NCI-H226 (cell line): ENCODE measurements around the gene TBCB.
"Not testable (repeated sequence)": the region's sequence is repeated elsewhere in the genome, so short reads cannot be mapped to it uniquely, and the experiment has no call there.

ENCODE experiments used
- DNase-seq: peaks from one replicate; pipeline ENCODE4 v3.0.0-alpha.2; 2015

TBCB gene

DNA sequence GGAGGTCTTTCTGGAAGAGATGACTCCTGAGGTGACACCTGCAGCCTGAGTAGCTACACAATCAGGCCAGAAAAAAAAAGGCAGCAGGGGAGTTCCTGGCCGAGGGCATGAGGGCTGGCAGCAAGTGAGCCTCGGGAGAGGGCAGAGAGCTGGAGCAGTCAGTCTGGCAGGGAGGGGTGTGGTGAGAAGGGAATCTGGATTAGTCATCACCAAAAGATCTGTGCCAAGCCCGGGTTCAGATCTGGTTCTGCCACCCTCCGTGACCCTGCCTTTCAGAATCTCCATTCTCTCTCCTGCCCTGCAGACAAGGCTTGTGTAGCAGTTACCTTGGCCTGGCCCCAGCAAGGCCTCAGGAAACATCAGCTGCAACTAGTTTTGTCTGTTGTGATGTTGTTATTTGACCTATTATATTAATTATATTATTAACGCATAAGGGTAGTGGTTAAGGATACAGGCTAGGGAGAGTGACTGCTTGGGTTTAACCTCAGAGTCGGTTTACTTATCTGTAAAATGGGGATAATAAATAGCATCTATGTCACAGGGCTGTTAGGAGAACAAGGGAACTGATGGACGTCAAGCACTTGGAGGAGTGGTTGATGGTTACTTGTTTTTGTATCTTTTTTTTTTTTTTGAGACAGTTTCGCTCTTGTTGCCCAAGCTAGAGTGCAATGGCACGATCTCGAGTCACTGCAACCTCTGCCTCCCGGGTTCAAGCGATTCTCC, 21.9 kb downstream of the TBCB start:
- peak; percentile 95 for DNase-seq

DNA sequence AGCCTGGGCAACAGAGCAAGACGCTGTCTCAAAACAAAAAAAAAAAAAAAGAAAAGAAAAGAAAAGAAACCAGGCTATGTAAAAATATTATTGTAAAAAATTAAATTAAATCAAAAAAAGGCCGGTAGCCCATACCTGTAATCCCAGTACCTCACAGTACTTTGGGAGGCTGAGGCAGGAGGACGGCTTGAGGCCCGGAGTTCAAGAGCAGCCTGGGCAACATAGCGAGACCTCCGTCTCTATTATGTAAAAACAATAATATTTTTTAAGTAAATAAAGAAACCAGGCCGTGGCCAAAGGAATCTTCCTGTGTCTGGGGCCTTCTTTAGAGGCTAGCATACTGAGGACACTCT, 23.8 kb downstream of the TBCB start:
- DNase-seq: no peak

DNA sequence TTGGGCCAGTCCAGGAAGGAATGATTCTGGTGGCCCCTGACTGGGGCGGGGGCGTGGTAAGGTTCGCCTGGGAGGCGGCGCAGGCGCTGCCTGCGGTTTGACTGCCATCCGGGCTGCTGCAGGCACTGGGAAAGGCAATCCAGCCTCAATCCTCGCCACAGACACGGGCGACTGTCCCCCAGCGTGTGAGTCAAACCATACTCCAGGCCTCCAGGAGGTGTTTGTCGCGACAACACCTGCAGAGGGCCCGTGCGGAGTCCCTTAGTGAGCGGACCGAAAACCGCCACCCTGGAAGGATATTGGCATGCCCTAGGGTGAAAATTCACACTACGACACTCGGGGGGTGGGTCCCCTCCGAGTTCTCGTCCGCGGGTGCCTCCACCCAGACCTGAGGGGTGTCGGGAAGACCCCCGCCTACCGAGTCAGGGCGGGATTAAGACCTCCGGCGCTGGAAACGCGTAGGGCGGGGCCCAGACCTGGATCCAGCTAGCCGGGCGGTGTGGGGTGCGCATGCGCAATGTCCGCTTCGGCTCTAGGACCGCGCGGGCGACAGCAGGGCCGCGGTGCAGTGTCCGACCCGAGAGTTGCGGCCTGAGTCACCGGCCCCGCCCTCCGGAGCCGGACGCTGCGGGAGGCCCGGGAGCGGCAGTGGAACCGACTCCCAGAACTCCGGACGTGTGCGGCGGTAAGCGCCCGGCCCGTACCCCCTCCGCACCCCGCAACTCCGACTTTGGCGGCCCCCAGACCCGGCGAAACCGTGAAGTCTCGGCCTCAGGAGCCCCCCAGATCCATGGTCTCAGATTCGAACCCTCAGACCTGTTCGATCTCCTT, 24.4 kb downstream of the TBCB start, which contains the start of gene CAPNS1:
Gene CAPNS1 (plus strand): TSS at position 594 of the 831 bp plus-strand sequence. CDS start 946 bp downstream, outside the sequence.
- DNase-seq: peak; percentile 94

DNA sequence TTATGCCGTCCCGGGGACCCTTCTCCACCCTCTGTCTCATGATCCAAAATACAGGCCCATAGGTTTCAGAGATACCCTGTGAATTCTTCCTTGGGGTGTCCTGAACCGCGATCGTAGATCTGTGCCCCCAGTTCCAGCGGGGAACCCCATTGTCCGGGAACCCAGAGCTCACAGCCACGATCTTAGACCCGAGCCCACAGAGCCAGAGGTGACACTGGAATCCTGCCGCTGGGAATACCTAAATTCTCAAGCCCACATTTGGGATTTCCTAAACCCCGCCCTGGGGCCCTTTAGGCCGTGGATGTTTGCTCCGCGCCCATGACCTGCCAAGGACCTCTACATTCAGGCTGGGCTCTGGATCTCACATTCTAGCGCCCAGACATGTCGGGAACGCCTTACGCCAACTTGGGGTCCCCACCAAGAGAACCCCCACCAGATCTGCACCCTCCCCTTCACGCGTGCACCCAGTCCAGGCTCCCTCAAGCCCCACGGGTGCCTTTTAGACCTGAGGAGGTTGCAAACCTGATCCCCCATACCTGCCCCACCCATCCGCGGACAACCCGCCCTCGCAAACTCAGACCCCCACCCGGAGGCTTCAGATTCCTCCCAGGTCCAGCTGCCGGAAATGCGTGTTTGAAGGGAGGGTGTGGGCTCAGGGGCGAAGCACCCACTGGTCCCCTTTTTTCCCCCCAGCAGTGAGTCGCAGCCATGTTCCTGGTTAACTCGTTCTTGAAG, 25.2 kb downstream of the TBCB start:
- DNase-seq: peak; percentile 80

DNA sequence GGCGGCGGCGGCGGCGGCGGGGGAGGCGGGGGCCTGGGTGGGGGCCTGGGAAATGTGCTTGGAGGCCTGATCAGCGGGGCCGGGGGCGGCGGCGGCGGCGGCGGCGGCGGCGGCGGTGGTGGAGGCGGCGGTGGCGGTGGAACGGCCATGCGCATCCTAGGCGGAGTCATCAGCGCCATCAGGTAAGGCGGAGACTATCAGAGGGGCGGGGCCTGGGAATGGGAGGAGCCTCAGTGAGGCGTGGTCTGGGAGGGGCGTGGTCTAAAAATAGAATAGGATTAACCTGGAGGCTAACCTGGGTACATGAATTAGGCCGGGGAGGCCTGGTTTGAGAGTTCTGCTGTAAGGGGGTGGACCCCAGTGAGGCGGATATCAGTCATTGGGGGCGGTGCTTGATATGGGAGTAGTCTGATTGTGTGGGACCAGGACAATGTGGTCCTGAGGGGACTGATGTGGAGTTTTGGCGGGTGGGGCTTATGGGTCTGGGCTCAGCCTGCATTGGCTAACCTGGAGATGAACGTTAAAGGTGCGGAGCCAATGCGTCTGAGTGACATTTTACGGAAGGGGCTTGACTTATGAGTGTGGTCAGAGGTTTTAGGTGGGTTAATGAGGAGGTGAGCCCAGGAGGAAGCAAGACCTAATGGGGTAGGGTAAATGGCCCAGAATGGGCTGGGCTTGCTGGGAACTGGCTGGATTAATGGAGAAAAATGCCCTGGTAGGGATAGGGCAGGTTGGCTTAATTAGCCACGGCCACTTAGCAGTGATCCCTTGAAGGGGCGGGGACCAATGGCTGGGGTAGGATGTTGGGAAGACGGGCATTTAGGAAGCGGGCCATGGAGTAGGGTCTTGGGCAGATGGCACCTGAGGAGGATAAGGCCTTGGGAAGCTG, 26.0 kb downstream of the TBCB start:
- peak; percentile 76 for DNase-seq

DNA sequence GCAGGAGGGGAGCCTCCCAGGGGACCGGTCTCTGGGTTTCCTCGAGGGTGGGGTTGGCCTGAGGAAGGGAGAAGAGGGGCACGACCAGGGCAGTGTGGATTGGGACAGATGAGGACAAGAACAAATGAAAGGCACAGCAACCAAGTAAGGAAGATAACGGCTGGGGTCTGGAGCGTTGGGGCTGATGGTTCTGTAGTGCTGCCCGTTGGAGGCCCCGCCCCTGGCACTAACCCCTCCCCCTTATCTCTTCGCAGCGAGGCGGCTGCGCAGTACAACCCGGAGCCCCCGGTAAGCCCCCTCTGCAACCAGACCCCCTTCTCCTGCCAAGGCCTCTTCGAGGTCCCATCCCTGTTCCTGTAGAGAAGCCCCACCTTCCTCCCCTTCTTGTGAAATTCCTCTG, 26.8 kb downstream of the TBCB start:
- no peak for DNase-seq

DNA sequence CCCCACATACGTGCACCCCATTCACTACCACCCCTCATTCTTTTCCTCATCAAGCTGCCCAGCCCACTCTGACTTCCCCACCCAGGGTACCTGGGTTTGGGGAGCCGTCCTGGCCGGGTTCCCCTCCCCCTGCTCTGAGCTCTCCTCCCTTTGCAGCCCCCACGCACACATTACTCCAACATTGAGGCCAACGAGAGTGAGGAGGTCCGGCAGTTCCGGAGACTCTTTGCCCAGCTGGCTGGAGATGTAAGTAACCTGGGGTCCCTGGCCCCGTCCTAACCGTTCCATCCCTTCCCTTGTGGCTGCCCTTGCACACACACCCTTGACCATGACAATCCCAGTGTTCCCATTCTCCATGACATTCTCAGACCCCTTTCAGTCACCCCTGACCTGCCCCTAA, 27.2 kb downstream of the TBCB start:
- DNase-seq: no peak

DNA sequence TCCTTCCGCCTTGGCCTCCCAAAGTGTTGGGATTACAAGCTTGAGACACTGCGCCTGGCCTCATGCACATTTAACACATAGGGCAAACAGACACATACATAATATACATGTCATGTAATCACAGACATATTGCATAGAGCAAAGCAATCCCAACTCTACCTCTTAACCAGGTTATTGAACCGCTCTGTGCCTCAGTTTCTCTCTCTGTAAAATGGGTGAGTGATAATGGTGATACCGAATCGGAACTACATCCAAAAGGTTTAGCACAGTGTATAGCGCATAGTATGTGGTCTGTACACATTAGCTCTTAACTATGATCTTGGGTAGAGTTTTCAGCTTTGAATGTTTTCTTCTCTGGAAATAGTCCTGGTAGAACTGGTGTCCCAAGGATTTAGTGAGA, 29.4 kb downstream of the TBCB start:
- no peak for DNase-seq

DNA sequence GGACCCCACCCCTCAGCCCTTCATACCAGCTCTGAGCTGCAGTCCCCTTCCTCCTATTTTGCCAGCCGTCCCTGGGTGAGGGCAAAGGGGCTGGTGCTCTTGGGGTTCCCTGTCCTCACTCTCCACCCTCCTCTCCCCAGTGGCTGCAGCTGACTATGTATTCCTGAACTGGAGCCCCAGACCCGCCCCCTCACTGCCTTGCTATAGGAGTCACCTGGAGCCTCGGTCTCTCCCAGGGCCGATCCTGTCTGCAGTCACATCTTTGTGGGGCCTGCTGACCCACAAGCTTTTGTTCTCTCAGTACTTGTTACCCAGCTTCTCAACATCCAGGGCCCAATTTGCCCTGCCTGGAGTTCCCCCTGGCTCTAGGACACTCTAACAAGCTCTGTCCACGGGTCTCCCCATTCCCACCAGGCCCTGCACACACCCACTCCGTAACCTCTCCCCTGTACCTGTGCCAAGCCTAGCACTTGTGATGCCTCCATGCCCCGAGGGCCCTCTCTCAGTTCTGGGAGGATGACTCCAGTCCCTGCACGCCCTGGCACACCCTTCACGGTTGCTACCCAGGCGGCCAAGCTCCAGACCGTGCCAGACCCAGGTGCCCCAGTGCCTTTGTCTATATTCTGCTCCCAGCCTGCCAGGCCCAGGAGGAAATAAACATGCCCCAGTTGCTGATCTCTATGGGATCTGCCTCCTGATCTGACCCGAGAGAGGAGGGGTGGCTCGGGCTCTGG, 34.6 kb downstream of the TBCB start:
- no peak for DNase-seq

DNA sequence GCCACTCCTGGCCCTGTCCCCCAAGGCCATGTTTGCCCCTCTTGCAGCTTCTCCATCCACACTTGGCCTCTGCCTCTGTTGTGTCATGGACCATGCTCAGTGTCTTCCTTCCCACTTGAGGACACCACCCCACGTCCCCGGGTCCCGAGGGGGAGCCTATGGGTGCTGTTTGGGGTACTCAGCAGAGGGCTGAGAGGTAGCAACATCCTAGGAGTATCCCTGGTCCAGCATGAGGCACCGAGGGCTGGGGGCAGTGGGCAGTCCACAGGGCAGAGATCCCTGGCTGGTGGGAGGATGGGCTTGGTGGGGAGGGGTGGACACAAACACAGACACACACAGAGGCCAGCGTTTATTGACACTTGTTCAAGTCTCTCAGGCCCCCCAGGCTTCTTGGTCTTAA, 35.3 kb downstream of the TBCB start:
- no peak for DNase-seq

DNA sequence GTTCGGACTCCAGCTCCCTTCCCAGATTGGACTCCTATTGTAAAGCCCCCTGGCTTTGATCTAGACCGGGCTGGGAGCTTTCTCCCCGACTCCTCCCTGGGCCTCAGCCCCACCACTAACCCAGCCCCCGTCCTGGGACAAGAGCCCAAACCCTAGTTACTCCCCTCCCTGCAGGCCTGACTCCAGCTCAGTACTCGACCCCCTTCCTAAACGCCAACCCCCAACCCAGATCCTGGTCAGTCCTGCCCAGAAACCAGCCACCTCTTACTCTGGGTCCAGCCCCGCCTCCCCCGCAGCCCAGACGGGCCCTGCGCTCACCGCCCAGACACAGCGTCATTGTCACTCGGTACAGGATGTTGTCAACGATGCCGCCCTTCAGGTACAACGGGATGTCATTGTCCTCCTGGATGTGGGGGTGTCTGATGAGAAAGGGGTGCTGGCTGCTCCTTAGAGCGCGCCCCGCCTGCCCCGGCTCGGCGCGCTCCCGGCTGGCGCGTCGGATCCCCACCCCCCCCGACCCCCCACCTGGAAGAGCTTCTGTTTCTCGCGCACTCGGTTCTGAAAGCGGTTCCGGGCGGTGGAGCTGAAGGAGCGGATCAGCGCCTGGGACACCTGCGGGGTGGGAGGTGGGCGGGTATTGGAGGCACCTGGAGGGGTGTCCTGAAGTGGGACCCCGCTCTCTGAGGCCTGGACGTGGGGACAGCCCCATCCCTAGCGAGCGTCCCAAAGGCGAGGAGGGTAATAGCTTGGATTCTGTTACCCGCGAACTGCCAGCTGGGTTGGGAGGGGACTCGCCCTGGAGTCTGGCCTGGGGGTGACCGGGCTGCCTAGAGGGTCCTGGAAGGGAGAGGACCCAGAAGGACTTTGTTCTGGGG, 36.1 kb downstream of the TBCB start:
- no peak for DNase-seq

DNA sequence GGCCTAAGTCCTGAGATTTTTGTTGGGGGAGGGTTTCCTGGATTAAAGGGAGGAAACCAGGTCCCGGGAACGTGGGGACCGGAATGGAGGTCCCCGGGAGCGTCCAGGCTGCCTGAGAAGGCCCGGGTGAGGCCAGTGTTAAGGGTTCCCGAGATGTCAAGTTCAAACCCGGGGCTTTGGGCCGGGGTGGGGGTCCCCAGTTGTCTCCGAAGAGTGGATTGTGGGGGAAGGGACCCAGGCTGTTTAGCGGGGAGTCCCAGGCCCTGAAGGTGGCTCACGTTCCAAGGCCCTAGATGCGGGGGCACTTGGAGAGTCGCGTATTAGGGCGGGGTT, 36.7 kb downstream of the TBCB start:
- no peak for DNase-seq

DNA sequence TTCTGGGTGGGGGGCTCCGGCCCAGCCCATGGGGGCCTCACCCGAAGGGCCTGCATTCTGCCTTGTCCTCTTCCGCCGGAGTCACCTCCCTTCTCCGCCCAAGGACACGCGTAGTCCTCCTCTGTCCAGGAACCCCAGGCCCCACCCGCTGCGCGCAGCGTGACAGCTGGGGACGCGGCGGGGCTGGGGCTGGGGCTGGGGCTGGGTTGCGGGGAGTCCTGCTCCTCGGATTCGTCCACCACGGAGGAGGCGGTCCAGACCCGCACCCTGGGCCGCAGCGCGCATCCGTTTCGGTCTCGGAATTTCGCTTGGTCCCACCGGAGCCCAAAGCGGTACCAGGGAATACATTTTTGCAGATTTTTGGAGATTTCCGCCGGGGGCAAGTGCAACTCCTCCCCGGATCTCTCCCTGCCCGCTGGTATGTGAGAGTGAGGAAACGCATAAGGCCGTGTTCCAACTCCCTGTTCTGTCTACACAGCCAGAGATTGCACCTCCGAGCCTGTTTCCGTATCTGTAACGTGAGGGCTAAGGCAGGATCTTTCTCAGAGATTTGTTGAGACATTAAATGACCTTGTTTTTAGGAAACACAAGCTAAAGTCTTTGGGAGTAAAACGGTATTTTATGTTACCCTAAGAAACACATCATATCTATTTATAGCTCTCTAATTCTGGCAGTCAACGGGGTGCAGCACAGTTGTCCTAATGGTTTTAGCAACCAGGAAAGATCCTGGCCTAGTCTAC, 37.3 kb downstream of the TBCB start, which contains the start of gene COX7A1:
Gene COX7A1 (minus strand): TSS at position 96 of the 740 bp plus-strand sequence. CDS start 40 bp downstream, at position 56.
- DNase-seq: no peak

DNA sequence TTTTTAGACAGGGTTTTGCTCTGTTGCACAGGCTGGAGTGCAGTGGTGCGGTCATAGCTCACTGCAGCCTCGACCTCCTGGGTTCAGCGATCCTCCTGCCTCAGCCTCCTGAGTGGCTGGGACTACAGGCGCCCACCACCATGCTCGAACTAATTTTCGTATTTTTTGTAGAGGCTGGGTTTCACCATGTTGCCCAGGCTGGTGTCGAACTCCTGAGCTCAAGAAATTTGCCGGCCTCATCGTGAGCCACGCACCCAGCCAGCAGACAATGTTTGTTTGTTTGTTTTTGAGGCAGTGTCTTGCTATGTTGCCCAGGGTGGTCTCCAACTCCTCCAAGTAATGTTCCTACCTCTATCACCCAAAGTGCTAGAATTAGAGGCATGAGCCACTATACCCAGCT, 37.9 kb downstream of the TBCB start:
- DNase-seq: no peak

DNA sequence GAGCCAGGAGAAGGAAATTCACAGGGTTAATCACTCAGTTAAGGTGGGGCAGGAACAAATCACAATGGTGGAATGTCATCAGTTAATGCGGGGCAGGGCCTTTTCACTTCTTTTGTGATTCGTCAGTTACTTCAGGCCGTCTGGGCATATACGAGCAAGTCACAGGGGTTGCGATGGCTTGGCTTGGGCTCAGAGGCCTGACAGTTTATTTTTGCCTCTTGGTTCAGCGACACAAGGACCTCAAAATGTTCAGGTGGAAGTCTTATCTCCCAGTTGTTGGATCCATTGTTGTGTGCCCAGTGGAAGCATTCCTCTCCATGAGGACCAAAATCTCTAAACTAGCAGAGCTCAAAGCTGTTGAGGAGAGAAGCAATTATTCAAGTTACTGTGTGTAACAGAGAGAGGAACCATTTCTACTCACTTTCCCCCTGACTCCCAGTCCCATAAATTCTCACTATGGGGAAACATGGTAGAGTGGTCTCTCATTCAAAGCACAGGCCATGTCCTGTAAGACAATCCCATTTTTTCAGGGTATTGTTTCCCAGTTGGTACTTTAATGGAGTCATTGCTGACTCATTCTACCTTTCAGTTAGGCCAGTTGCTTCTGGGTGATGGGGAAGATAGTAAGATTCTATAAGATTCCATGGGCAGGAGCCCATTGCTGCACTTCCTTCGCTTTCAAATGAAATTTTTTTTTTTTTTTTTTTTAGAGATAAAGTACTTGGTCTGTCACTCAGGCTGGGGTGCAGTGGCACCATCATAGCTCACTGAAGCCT, 45.7 kb downstream of the TBCB start:
- no peak for DNase-seq

DNA sequence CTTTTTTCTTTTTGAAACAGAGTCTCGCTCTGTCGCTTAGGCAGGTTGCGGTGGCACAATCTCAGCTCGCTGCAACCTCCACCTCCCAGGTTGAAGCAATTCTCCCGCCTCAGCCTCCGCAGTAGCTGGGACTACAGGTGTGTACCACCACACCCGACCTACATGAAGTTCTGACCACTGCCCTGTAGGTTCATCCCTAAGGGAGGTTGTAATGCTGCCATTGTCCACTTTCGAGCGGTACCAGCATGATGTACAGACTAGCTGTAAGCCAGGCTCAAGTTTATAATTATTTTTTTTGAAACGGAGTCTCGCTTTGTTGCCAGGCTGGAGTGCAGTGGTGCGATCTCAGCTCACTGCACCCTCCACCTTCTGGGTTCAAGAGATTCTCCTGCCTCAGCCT, 48.5 kb downstream of the TBCB start:
- DNase-seq: no peak

DNA sequence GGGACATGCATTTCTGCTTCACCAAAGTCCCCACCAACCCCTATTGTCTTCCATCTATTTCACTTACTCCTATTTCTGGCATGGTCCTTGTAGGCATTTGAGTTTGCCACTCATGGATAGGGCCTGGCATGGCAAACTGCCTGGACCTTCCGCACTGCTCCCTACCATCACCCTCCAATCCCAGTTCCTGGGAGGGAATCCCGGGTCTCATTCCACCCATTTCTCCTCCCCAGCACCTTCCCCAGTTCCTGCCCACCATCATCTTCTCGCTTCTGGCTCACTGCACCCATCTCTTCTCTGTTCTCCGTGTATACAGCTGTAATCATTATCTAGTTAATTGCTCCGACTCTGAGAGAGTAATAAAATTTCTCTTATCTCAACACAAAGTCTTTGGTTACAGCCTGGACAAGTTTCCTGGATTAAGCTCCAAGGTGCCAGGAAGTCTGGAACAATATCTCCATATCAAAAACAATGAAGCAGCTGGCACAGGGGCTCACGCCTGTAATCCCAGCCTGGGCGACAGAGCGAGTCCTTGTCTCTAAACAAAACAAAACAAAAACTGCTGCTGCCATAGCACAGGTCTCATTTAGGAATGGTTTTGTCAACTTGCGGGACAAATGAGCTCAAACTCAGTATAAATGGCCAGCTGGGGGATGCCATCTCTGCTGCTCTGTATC, 54.0 kb downstream of the TBCB start:
- no peak for DNase-seq

DNA sequence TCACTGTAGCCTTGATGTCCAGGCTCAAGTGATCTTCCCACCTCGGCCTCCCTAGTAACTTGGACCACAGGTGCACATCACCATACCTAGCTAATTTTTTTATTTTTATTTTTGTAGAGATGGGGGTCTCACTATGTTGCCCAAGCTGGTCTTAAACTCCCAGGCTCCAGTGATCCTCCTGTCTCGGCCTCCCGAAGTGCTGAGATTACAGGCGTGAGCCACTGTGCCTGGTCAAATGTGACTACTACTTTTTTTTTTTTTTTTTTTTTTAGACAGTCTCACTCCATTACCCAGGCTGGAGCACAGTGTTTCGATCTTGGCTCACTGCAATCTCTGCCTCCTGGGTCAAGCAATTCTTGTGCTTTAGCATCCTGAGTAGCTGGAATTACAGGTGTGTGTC, 57.6 kb downstream of the TBCB start:
- no peak for DNase-seq

DNA sequence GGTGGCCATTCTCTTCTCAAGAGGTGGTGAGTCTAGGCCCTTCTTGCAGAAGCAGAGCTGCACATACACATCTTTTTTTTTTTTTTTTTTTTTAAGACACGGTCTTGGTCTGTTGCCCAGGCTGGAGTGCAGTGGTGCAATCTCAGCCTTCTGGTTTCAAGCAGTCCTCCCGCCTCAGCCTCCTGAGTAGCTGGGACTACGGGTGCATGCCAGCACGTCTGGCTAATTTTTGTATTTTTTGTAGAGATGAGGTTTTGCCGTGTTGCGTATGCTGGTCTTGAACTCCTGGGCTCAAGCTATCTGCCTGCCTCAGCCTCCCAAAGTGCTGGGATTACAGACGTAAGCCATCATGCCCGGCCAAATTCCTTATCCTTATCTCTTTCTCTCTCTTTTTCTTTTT, 58.6 kb downstream of the TBCB start:
- DNase-seq: not testable (repeated sequence)
